ENCODE results near the gene ARID5B. TPM values are rescaled to one million over a fixed set of nuclear protein-coding genes. Genes with fewer than 3 reads are reported as not detected.

ARID5B gene
- total and polyA plus RNA-seq, 2 donors (not counting 3 experiments of a cell fraction or from before 2014, with no cell fraction given) = 5.6 to 8.9 TPM

GRCh38 chr10:62085821-62086220 lies 184.3 kb downstream of the ARID5B start:
- no TSS peak for BruUV-seq (replicated peaks)
- Histone ChIP-seq H3K9me3 (replicated peaks; ENCODE audit: control insufficient read depth, insufficient read depth, low read length) (no peaks in the 10 kb centered on the region), H3K27ac (ENCODE audit: insufficient read depth, low read depth, low read length) (no peak overlapping the region), H3K79me2 (ENCODE audit: control insufficient read depth, insufficient read depth, low read length) (no peaks in the 10 kb centered on the region), H3K9ac (replicated peaks; ENCODE audit: extremely low read depth, insufficient read depth, low read length) (no peak overlapping the region), H3K27me3 (ENCODE audit: control insufficient read depth in 2 of 2, insufficient read depth in 2 of 2, low read length in 2 of 2) (no peaks in the 10 kb centered on the region), H4K20me1 (replicated peaks; ENCODE audit: control insufficient read depth, extremely low read depth, insufficient read depth, low read length) (no peaks in the 10 kb centered on the region), H3K36me3 (ENCODE audit: control insufficient read depth in 2 of 2, extremely low read depth in 1 of 2, insufficient read depth in 2 of 2, low read length in 2 of 2) (peaks cover 0 to 2% of the 10 kb centered on the region in 2 experiments), H2AFZ (ENCODE audit: low read depth, low read length) (no peak overlapping the region), H3K4me2 (ENCODE audit: insufficient read depth, low read length) (no peak overlapping the region), H3K4me1 (ENCODE audit: control insufficient read depth, extremely low read depth, insufficient read depth, low read length) (peaks cover 37% of the 10 kb centered on the region), H3K4me3 (replicated peaks in 1 of 3; ENCODE audit: insufficient read depth in 1 of 3, low read depth in 1 of 3, low read length in 3 of 3) (no peak overlapping the region), H3K9me1 (replicated peaks; ENCODE audit: control insufficient read depth, extremely low read depth, insufficient read depth, low read length) (no peaks in the 10 kb centered on the region)
- TF ChIP-seq CTCF (IDR thresholded peaks at IDR 0.05; ENCODE audit: extremely low read depth in 1 of 2, insufficient read depth in 1 of 2, low read depth in 1 of 2, low read length in 2 of 2) (no peak), POLR2AphosphoS5 (IDR thresholded peaks at IDR 0.05; ENCODE audit: insufficient read depth, low read depth, low read length) (no peak), FOS (IDR thresholded peaks at IDR 0.05; ENCODE audit: borderline replicate concordance, insufficient read depth, low read length) (no peak), POLR2A (IDR thresholded peaks at IDR 0.05; ENCODE audit: low read depth, low read length) (no peak), MAX (IDR thresholded peaks at IDR 0.05; ENCODE audit: insufficient read depth, insufficient read length) (no peak), GATA2 (IDR thresholded peaks at IDR 0.05; ENCODE audit: insufficient read depth, insufficient read length, low read depth, low read length) (no peak), EZH2 (IDR thresholded peaks at IDR 0.05; ENCODE audit: borderline replicate concordance, low read depth, low read length, severe bottlenecking) (no peak), MYC (IDR thresholded peaks at IDR 0.05; ENCODE audit: low read depth, low read length) (no peak), JUN (IDR thresholded peaks at IDR 0.05; ENCODE audit: borderline replicate concordance, insufficient read depth, insufficient read length, low read depth) (no peak)
- DNase-seq (ENCODE audit: low read depth, low spot score) (no peak), FAIRE-seq (no peak)
- POLR2A ChIA-PET = no interaction called here
- dilution Hi-C loops (cut with MboI; ENCODE audit: extremely low pct_ligation_motif_present, low sequenced_read_pairs) = no loop called here
- intact Hi-C loops (cut with micrococcal nuclease) = no loop called here
- CTCF ChIA-PET = no interaction called here

Measured in endothelial cell of umbilical vein (primary cell).